Naive thymus-derived CD8-positive, alpha-beta T cell (primary cell): ENCODE results near the gene INSL4. TPM values are rescaled to one million over a fixed set of nuclear protein-coding genes. Genes with fewer than 3 reads are reported as not detected.

Experiments used
- ATAC-seq, 2 donors: fragments of 150-1000 bp; cut with Tn5 transposase in 1 of 2; sonication (Bioruptor Pico), chemical (Tn5 transposase) in 1 of 2; 1 replicate in 1 of 2; 2 replicates in 1 of 2; pipeline ENCODE4 v1.10.0; 2021; ENCODE audit warnings: mild to moderate bottlenecking in 2 of 2, moderate library complexity in 2 of 2
- POLR2A ChIA-PET: fragments of 350-600 bp; sonication (Branson Sonifier 250); formaldehyde crosslinking; loops from one replicate; lab custom pipeline; 2021; ENCODE audit warnings: antibody characterized with exemption; lab: Charles Lee
- DNase-seq, 10 donors: peaks; one replicate each; pipeline versions ENCODE4 v3.0.0 to v3.0.0-alpha.2; 2020 to 2022
- H3K27ac Mint-ChIP-seq, 10 donors: one replicate each; pipeline ENCODE4 v1.8.0; 2020 to 2022; ENCODE audit warnings: mild to moderate bottlenecking in 10 of 10, mixed read lengths in 10 of 10, moderate library complexity in 4 of 10, inconsistent platforms in 1 of 10
- H3K27me3 Mint-ChIP-seq, 5 donors: one replicate each; pipeline ENCODE4 v1.8.0; 2021 to 2022; ENCODE audit warnings: mixed read lengths in 5 of 5
- H3K36me3 Mint-ChIP-seq, 3 donors: one replicate each; pipeline ENCODE4 v1.8.0; 2020 to 2022; ENCODE audit warnings: mixed read lengths in 3 of 3, mild to moderate bottlenecking in 2 of 3, inconsistent platforms in 1 of 3
- H3K4me1 Mint-ChIP-seq, 4 donors: one replicate each; pipeline ENCODE4 v1.8.0; 2021 to 2022; ENCODE audit warnings: mixed read lengths in 4 of 4
- H3K4me3 Mint-ChIP-seq, 10 donors: one replicate each; pipeline ENCODE4 v1.8.0; 2020 to 2022; ENCODE audit warnings: mild to moderate bottlenecking in 10 of 10, mixed read lengths in 10 of 10, moderate library complexity in 6 of 10, inconsistent platforms in 1 of 10
- H3K9me3 Mint-ChIP-seq, 9 donors: one replicate each; pipeline ENCODE4 v1.8.0; 2020 to 2022; ENCODE audit warnings: mixed read lengths in 9 of 9, mild to moderate bottlenecking in 3 of 9, inconsistent platforms in 1 of 9, moderate library complexity in 1 of 9
- polyA plus RNA-seq, 3 donors: library from polyadenylated mRNA; unstranded; fragments of 300-500 nt; fragmentation: Illumina TruSeq; gene quantifications; one replicate each; pipeline ENCODE4 v1.2.3, GENCODE V29; 2021
- total RNA-seq, 8 experiments: library from RNA in 2 of 8; stranded (reverse) in 2 of 8; gene quantifications; one replicate each; pipeline ENCODE4 v1.2.3 and lab custom pipeline; 2021 to 2026

INSL4 gene
- not detected for total RNA-seq
- polyA plus RNA-seq = not detected
- 0 reads per million in 6 experiments for total RNA-seq (lab: John Stamatoyannopoulos, UW)

DNA sequence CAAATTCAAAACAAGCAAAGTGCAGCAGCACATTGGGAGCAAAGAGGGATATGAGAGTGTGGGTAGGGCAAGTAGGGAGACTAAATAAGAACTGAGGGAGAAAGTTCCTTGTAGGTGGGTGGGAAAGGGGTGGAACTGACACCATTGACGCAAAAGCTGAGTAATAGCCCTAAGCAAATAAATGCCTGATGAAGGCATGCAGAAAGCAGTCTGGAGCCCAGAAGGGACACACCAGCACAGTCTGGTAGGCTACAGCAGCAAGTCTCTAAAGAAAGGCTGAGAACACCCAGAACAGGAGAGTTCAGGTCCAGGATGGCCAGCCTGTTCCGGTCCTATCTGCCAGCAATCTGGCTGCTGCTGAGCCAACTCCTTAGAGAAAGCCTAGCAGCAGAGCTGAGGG lies at the start of gene INSL4:
Gene INSL4, plus strand, starts transcription at position 208 of the 400 bp plus-strand sequence. Its CDS starts 105 bp downstream, at position 313.
- peaks cover 0 to 2% (median 2%) of the 10 kb centered on the region in 5 donors for H3K27me3 Mint-ChIP-seq
- H3K4me1 Mint-ChIP-seq = no peaks in the 10 kb centered on the region
- ATAC-seq (no peak), DNase-seq (no peak)
- POLR2A ChIA-PET = no interaction called here
- no peak within 1 kb of the TSS for H3K27ac Mint-ChIP-seq
- H3K4me3 Mint-ChIP-seq = no peak within 1 kb of the TSS
- peaks cover 0 to 2% (median 0%) of the 10 kb centered on the region in 9 donors for H3K9me3 Mint-ChIP-seq
- H3K36me3 Mint-ChIP-seq = no peaks in the 10 kb centered on the region

DNA sequence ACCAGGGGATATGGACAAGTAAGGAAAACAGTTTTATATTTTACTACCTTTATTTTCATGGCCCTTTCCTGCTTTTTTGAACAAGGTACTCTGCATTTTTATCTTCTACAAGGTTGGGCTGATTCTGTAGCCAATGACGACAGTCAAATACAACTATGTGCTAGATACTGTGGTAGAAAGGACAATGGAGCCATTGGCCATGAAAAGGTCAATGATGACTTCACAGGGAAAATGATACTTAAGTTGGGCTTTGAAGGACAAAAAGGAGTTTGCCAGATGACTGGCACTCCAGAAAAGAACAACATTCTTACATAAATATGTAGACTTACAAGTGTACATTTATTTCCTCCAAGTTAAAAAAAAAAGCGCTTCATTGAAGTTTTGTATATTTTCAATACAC lies 46.4 kb upstream of the INSL4 start:
- Mint-ChIP-seq H3K36me3 (no peaks in the 10 kb centered on the region), H3K9me3 (peaks cover 0 to under 1% (median 0%) of the 10 kb centered on the region in 9 donors), H3K4me1 (peaks cover 4 to 9% (median 7%) of the 10 kb centered on the region in 4 donors), H3K4me3 (no peak overlapping the region), H3K27ac (no peak overlapping the region), H3K27me3 (peaks cover 0 to 2% (median 0%) of the 10 kb centered on the region in 5 donors)
- POLR2A ChIA-PET = no interaction called here
- DNase-seq = no peak
- no peak for ATAC-seq

DNA sequence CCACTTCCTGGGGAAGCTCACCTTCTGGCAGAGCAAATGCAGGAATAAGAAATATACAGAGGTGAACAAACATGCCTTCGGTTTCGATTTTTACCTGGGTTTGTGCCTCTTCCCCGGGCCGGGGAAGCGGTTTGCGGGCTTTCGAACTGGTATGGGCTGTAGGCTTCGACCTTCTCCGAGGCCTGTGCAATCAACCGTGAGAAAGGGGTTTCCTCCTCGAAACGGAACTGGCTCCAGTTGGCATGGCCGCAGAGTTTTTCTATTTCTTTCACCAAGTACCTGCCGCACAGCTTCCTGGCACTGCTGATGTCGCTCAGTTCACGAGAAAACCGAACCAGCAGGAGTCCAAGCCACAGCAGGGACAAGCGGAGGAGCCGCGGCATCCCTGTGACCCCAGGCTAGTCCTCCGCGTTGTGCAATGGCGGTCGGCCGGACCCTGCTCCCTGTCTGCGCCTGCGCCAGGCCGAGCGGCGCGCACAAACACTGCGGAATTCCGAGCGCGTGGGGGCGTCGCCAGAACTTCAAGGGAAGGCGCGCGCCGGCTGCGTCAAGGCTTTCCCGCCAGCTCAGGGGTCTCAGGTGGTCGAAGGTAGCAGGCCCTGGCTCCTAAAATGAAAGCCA lies 45.9 kb upstream of the INSL4 start, which contains the start of gene INSL6:
Gene INSL6, minus strand, starts transcription at position 420 of the 621 bp plus-strand sequence. Its CDS starts 37 bp downstream, at position 383.
- ATAC-seq (no peak), DNase-seq (no peak)
- Mint-ChIP-seq H3K27me3 (peaks cover 0 to 2% (median 0%) of the 10 kb centered on the region in 5 donors), H3K4me1 (peaks cover 4 to 9% (median 6%) of the 10 kb centered on the region in 4 donors), H3K36me3 (no peaks in the 10 kb centered on the region), H3K9me3 (no peaks in the 10 kb centered on the region), H3K4me3 (no peak within 1 kb of the TSS), H3K27ac (peak within 1 kb of the TSS in 1 of 10 donors; percentile 3)
- POLR2A ChIA-PET = interaction anchor here (1.1 to 1.2 kb wide), 2 partner anchors 141 to 263 kb away, joined by 3 to 4 read pairs; no protein-coding TSS in a partner anchor

DNA sequence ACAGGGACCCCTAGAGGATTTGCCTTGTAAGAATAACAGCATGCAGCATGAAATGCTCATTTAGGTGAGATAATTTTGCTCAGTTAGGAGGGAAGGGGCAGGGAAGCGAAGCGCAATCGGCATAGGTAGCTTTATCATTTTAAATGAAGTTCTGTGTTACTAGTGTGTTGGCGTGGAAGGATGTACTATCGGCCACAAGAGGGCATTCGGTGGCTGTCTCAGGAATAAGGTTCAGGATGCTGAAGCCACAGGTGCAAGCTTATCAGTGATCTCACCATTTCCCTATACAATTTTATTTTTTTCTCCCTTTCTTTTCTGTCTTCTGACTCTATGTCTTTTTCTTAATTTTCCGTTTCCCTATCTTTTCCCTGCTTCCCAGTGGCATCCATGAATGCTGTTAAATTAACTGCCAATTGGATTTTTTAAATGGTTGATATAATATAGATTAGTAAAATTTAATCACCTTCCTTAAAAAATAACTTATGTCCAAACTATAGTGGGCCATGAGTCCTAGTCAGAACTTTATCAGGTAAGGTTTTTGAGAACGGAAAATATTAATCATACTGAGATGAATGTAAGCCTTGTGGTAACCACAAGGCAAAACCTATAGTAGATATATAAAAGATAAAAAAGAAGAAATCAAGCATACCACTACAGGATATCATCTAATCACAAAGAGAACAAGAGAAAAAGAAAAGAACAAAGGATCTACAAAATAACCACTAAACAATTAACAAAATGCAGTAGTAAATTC lies 44.6 kb upstream of the INSL4 start:
- Mint-ChIP-seq H3K4me3 (no peak overlapping the region), H3K9me3 (no peaks in the 10 kb centered on the region), H3K4me1 (peaks cover 4 to 8% (median 5%) of the 10 kb centered on the region in 4 donors), H3K27me3 (peaks cover 0 to 2% (median 0%) of the 10 kb centered on the region in 5 donors), H3K36me3 (no peaks in the 10 kb centered on the region), H3K27ac (peak overlapping the region in 1 of 10 donors; percentile 3)
- DNase-seq (peak in 9 of 10 donors; percentile 34 to 86 (median 60)), ATAC-seq (peak; percentile 94 to 95)
- POLR2A ChIA-PET = interaction anchor here (1.0 to 1.2 kb wide), 4 partner anchors 140 to 414 kb away, joined by 3 to 8 read pairs (median 4); partner anchors contain the start of gene PLGRKT

DNA sequence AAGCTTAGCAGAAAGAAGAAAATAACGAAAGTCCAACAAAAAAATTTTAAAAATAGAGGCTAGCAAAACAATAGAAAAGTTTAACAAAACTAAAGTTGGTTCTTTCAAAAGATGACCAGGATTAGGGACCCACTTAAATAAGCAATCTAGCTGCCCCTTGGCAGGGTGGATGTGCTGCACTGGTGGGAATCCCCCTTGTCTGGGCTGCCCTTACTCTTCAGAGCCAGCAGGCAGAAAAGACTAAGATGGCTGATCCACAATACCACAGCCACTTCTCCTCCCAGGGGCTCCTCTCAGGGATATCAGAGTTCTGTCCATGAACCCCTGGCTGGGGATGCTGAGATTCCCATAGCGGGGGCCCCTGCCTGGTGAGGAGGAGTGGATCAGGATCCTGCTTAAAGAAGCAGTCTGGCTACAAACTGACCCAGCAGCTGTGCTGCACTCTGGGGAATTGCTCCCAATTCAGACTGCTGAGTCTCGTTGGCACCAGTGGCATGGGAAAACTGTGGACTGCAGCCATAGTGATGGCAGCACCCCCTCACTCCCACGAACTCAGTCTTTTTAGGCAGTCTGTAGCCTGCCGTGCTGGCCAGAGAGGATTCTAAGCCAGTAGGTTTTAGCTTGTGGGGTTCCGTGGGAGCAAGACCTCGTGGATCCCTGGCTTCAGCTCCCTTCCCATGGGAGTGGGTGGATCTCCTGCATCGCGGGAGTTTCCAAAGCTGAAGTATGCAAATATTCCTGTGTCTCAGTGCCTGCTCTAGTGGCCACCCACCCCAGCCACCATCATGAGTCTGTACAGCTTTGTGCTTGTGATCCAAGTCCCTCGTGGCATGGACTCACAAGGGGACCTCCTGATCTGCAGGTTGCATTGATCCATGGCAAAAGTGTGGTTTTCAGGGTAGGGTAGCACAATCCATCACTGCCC lies 42.9 kb upstream of the INSL4 start:
- no peak overlapping the region for H3K27ac Mint-ChIP-seq
- H3K9me3 Mint-ChIP-seq = no peaks in the 10 kb centered on the region
- POLR2A ChIA-PET = no interaction called here
- no peaks in the 10 kb centered on the region for H3K36me3 Mint-ChIP-seq
- ATAC-seq (no peak), DNase-seq (no peak)
- peaks cover 0 to 2% (median 0%) of the 10 kb centered on the region in 5 donors for H3K27me3 Mint-ChIP-seq
- peaks cover 4 to 8% (median 5%) of the 10 kb centered on the region in 4 donors for H3K4me1 Mint-ChIP-seq
- H3K4me3 Mint-ChIP-seq = no peak overlapping the region

DNA sequence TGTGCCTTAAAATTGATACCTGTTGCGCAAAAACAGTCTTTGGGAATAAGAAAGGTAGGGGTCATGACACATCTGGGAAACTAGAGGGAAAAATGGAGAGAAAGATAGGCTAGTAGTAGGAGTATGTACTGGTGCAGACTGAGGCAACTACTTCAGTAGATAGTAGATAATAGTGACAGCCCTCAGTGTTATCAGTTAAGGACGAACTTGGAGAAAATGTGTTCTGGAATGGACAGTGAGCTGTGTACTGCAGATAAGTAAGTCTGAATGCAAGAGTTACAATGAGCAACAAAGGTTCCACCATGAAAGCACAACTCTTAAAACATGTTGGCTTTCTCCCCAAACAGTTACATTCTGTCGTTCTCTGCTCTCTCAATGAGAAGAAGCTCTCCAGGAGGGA lies 39.2 kb upstream of the INSL4 start:
- no peak overlapping the region for H3K4me3 Mint-ChIP-seq
- peaks cover 0 to 2% (median 0%) of the 10 kb centered on the region in 5 donors for H3K27me3 Mint-ChIP-seq
- no peaks in the 10 kb centered on the region for H3K36me3 Mint-ChIP-seq
- POLR2A ChIA-PET = no interaction called here
- ATAC-seq = no peak
- H3K4me1 Mint-ChIP-seq = no peaks in the 10 kb centered on the region
- no peak for DNase-seq
- no peak overlapping the region for H3K27ac Mint-ChIP-seq
- H3K9me3 Mint-ChIP-seq = no peaks in the 10 kb centered on the region

DNA sequence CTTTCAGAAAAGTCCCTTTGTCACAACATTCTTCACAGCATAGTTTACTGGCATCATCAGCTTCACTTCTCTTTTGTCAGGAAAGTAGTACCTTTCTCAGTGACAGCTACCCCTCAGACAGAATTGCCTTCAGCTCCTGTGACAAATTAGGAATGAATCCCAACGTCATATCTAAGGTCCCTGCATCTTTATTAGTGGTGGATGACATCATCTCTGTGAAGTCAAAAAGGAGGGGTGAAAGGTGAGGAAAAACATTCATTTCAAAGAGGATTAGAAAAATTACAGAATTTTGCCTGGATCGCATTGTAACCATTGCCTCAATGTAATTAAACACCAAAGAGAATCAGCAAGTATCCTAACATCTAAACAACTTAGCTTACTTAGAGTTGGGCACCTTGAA lies 37.9 kb upstream of the INSL4 start:
- Mint-ChIP-seq H3K36me3 (peaks cover 0 to 4% (median 3%) of the 10 kb centered on the region in 3 donors), H3K4me3 (no peak overlapping the region), H3K4me1 (no peaks in the 10 kb centered on the region), H3K27ac (no peak overlapping the region), H3K27me3 (peaks cover 0 to 2% (median 0%) of the 10 kb centered on the region in 5 donors), H3K9me3 (peaks cover 0 to 6% (median 4%) of the 10 kb centered on the region in 9 donors)
- ATAC-seq (no peak), DNase-seq (no peak)
- POLR2A ChIA-PET = no interaction called here

DNA sequence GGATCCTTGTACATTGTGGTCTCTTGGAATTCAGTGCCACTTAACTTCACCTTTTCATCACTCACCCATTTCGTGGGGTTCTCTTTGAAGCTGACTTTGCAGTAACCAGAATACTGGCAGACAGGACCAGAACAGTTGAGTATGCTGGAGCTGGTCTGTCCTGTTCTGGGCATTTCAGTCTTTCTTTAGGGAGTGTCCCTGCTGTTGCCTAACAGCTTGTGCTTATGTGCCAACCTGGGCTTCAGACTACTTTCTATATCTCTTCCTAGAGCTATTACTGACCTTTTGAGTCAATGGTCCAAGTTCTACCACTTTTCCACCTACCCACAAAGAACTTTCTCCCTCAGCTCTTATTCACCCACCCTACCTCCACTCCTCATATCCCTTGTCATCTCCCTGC lies 35.8 kb upstream of the INSL4 start:
- Mint-ChIP-seq H3K27ac (peak overlapping the region in 1 of 10 donors; percentile 19), H3K36me3 (peaks cover 0 to 9% (median 8%) of the 10 kb centered on the region in 3 donors), H3K4me1 (no peaks in the 10 kb centered on the region), H3K4me3 (no peak overlapping the region), H3K9me3 (peaks cover 0 to 15% (median 5%) of the 10 kb centered on the region in 9 donors), H3K27me3 (no peaks in the 10 kb centered on the region)
- DNase-seq (no peak), ATAC-seq (no peak)
- POLR2A ChIA-PET = no interaction called here

DNA sequence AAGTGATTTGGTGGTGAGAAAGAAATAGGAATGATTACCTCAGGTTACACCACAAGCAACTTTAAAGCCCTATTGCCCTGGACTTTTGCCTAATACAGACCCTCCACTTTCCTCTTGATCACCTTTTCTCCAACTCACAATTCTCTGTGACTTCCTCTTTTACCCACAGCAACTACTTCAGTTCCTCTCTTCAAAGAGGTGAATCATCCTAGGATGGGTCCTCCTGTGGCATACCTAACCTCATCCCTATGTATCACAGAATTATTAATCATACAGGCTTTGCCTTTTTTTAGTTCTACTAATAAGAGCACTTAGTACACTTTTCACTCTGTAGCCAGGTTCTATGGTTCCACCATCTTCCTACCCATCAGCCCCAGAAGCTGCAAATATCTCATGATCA lies 26.1 kb upstream of the INSL4 start:
- Mint-ChIP-seq H3K36me3 (peaks cover 0 to 24% (median 11%) of the 10 kb centered on the region in 3 donors), H3K27me3 (peaks cover 0 to 4% (median 1%) of the 10 kb centered on the region in 5 donors), H3K9me3 (peaks cover 0 to 19% (median 7%) of the 10 kb centered on the region in 9 donors), H3K4me3 (no peak overlapping the region), H3K27ac (peak overlapping the region in 1 of 10 donors; percentile 80), H3K4me1 (peaks cover 0 to 6% (median 2%) of the 10 kb centered on the region in 4 donors)
- ATAC-seq (no peak), DNase-seq (no peak)
- POLR2A ChIA-PET = no interaction called here

DNA sequence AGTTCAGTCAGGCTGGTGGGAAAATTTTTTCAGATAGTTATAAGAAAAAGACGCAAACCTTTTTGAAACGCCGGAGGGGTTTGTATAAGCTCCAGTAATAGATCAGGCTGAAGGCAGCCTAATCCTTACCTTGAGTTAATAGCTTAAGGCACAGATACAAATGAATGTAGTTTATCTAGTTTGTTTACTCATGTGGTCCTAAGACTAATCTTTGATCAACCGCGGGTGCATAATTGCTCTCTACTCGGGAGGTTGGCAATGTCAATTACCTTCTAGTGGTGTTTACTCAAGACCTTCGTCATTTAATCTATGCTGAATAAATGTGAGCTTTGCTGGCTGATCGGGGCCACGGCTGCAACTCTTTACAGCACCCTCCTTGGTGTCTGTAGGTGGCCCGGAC lies 665 bp upstream of the INSL4 start:
- DNase-seq (no peak), ATAC-seq (no peak)
- POLR2A ChIA-PET = interaction anchor here (0.6 kb wide), 1 partner anchor 343 kb away, joined by 3 read pairs; no protein-coding TSS in a partner anchor
- no peaks in the 10 kb centered on the region for H3K4me1 Mint-ChIP-seq
- peaks cover 0 to 2% (median 0%) of the 10 kb centered on the region in 3 donors for H3K36me3 Mint-ChIP-seq
- no peak overlapping the region for H3K4me3 Mint-ChIP-seq
- H3K27ac Mint-ChIP-seq = no peak overlapping the region
- peaks cover 0 to 6% (median 2%) of the 10 kb centered on the region in 5 donors for H3K27me3 Mint-ChIP-seq
- H3K9me3 Mint-ChIP-seq = peaks cover 0 to 7% (median 0%) of the 10 kb centered on the region in 9 donors

DNA sequence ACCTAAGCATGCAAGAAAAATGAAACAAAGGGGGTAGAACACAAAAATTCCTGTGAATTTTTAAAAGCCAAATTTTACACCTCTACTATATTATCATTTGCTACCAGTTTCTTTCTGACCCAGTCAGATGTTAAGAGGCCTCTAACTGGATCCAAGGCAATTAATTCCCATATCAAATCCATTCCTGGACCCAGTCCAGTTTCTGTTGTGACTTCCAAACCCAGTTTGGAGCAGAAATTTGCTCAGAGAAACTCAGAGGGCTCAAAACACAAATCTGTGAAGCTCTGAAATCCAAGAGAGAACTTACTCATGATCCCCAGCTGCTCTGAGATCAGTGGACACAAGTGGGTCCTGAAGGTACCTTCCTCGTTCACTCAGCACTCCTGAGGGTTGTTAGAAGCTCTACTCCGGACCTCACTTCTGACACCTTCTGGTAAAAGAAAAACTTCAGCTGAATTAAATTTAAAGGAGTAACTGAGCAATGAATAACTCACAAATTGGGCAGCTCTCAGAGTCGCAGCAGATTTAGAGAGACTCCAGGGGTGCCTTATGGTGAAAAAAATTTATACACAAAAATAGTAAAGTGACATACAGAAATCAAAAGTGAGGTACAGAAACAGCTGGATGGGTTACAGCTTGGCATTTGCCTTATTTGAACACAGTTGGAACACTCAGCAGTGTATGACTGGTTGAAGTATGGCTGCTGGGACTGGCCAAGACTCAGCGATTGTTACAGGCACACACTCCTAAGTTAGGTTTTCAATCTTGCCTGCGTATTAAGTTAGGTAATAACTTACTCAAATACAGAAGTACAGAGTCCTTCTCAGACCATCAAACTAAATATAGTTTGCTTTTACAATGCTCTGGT lies 32.4 kb downstream of the INSL4 start:
- peak; percentile 40 to 44 for ATAC-seq
- Mint-ChIP-seq H3K27me3 (no peaks in the 10 kb centered on the region), H3K4me3 (peak overlapping the region in 1 of 10 donors; percentile 1), H3K27ac (peak overlapping the region in 2 of 10 donors; percentile 51 to 83), H3K9me3 (peaks cover 0 to 17% (median 3%) of the 10 kb centered on the region in 9 donors), H3K4me1 (peaks cover 4 to 22% (median 18%) of the 10 kb centered on the region in 4 donors), H3K36me3 (peaks cover 0 to 5% (median 0%) of the 10 kb centered on the region in 3 donors)
- POLR2A ChIA-PET = interaction anchor here (1.1 kb wide), 1 partner anchor 173 kb away, joined by 3 read pairs; no protein-coding TSS in a partner anchor
- peak in 3 of 10 donors; percentile 5 to 15 (median 8) for DNase-seq
